GM12878 (cell line): ENCODE data around the gene NOL4L. TPM values are rescaled to one million over a fixed set of nuclear protein-coding genes. Genes with fewer than 3 reads are reported as not detected.
A peak's percentile ranks its signal among the peaks of the same experiment; 100 is the strongest.

Source experiments
- ATAC-seq: fragments of 200-7000 bp; cut with Tn5 transposase; 3 replicates; pipeline ENCODE4 v1.9.1; 2020; ENCODE audit warnings: mild to moderate bottlenecking, moderate library complexity
- BruUV-seq: library from RNA; stranded (reverse); fragments of 400-500 nt; replicated peaks from 2 replicates; lab custom pipeline; 2021; lab: Mats Ljungman, UMichigan
- CTCF ChIA-PET: fragments of 300-600 bp; sonication (Branson Sonifier 250); formaldehyde crosslinking; extraction: SDS; loops from one replicate; lab custom pipeline; 2021; ENCODE audit warnings: inconsistent platforms; lab: Yijun Ruan, JAX
- POLR2A ChIA-PET: fragments of 350-600 bp; formaldehyde crosslinking; extraction: SDS; loops from one replicate; lab custom pipeline; 2021; ENCODE audit warnings: inconsistent platforms; lab: Charles Lee
- RAD21 ChIA-PET: fragments of 300-600 bp; sonication (Branson Sonifier 250); formaldehyde crosslinking; loops from one replicate; lab custom pipeline; 2023; ENCODE audit warnings: antibody characterized with exemption; ENCODE audit not compliant: unreplicated experiment; lab: Charles Lee
- SMC1A ChIA-PET: fragments of 300-600 bp; sonication (Branson Sonifier 250); formaldehyde crosslinking; loops from one replicate; lab custom pipeline; 2023; ENCODE audit not compliant: unreplicated experiment, uncharacterized antibody; lab: Charles Lee
- DNase-seq: peaks from one replicate; pipeline ENCODE4 v3.0.0-alpha.2; 2011; ENCODE audit warnings: low read depth, low spot score
- FAIRE-seq: peaks from 3 replicates; lab custom pipeline; 2011; peaks lifted over from hg19 to GRCh38; lab: Jason Lieb, UNC
- H2AFZ ChIP-seq: 2 replicates; pipeline ENCODE4 v1.6.0; 2011; ENCODE audit warnings: low read depth, low read length, control low read depth; ENCODE audit not compliant: control insufficient read depth
- H3K27ac ChIP-seq: 2 replicates; pipeline ENCODE4 v1.5.1; 2011; ENCODE audit warnings: control low read depth; ENCODE audit not compliant: control insufficient read depth, insufficient read depth
- H3K27me3 ChIP-seq, 2 experiments: replicated peaks in 1 of 2; 2 replicates each; pipeline versions ENCODE4 v1.6.0 to v1.6.1; 2011; ENCODE audit warnings: low read length in 1 of 2; ENCODE audit not compliant: control insufficient read depth in 2 of 2, insufficient read depth in 2 of 2
- H3K36me3 ChIP-seq, 2 experiments: 2 replicates each; pipeline ENCODE4 v1.5.1; 2011; ENCODE audit warnings: low read length in 1 of 2; ENCODE audit not compliant: control insufficient read depth in 2 of 2, insufficient read depth in 2 of 2
- H3K4me1 ChIP-seq: 2 replicates; pipeline ENCODE4 v1.6.1; 2011; ENCODE audit warnings: mild to moderate bottlenecking, low read length, moderate library complexity, mixed read lengths; ENCODE audit not compliant: control insufficient read depth, insufficient read depth
- H3K4me2 ChIP-seq: 2 replicates; pipeline ENCODE4 v1.6.0; 2011; ENCODE audit warnings: control low read depth; ENCODE audit not compliant: control insufficient read depth, insufficient read depth
- H3K4me3 ChIP-seq: fragments of 200-600 bp; sonication (generic); 2 replicates; pipeline ENCODE4 v1.5.1; 2016
- H3K79me2 ChIP-seq: 2 replicates; pipeline ENCODE4 v1.6.0; 2011; ENCODE audit warnings: low read length; ENCODE audit not compliant: control insufficient read depth, insufficient read depth
- H3K9ac ChIP-seq: 2 replicates; pipeline ENCODE4 v1.8.0; 2011; ENCODE audit warnings: low read length, control low read depth, mixed read lengths; ENCODE audit not compliant: control insufficient read depth, insufficient read depth
- H3K9me3 ChIP-seq: replicated peaks from 3 replicates; pipeline ENCODE4 v1.5.1; 2011; ENCODE audit warnings: mild to moderate bottlenecking, low read length; ENCODE audit not compliant: control insufficient read depth, insufficient read depth
- H4K20me1 ChIP-seq: 2 replicates; pipeline ENCODE4 v1.6.0; 2011; ENCODE audit not compliant: control insufficient read depth, insufficient read depth
- BHLHE40 ChIP-seq, 2 experiments: fragments of 450-650 bp in 1 of 2; IDR thresholded peaks; 2 replicates each; pipeline ENCODE4 v1.6.1; 2011 to 2017; ENCODE audit warnings: low read depth in 2 of 2, borderline replicate concordance in 1 of 2, improper control_type of control experiment in 1 of 2, low read length in 1 of 2, mild to moderate bottlenecking in 1 of 2
- CHD4 ChIP-seq: fragments of 200-600 bp; sonication (generic); IDR thresholded peaks from 2 replicates; pipeline ENCODE4 v1.6.1; 2016; ENCODE audit warnings: mild to moderate bottlenecking
- HDAC6 ChIP-seq: fragments of 200-600 bp; sonication (generic); IDR thresholded peaks from one replicate; pipeline ENCODE4 v1.8.0; 2017; ENCODE audit warnings: antibody characterized with exemption; ENCODE audit not compliant: unreplicated experiment
- MAX ChIP-seq: IDR thresholded peaks from 2 replicates; pipeline ENCODE4 v1.6.1; 2012; ENCODE audit warnings: low read depth, low read length, improper control_type of control experiment
- NR2C1 ChIP-seq: fragments of 450-650 bp; IDR thresholded peaks from 2 replicates; pipeline ENCODE4 v1.6.1; 2017; ENCODE audit warnings: antibody characterized with exemption, mild to moderate bottlenecking, moderate library complexity
- POLR2AphosphoS2 ChIP-seq: IDR thresholded peaks from 2 replicates; pipeline ENCODE4 v1.6.1; 2011; ENCODE audit warnings: low read depth, mild to moderate bottlenecking, low read length, improper control_type of control experiment, moderate library complexity
- POLR2AphosphoS5 ChIP-seq: IDR thresholded peaks from 2 replicates; pipeline ENCODE4 v1.6.1; 2011; ENCODE audit warnings: mild to moderate bottlenecking, low read length, inconsistent platforms
- POU2F2 ChIP-seq: IDR thresholded peaks from 3 replicates; pipeline ENCODE4 v1.6.1; 2011; ENCODE audit warnings: low read depth, mild to moderate bottlenecking, low read length, borderline replicate concordance
- RCOR1 ChIP-seq: conservative IDR thresholded peaks from 2 replicates; pipeline ENCODE4 v1.6.1; 2012; ENCODE audit warnings: low read depth, low read length, improper control_type of control experiment
- RFX5 ChIP-seq: IDR thresholded peaks from 2 replicates; pipeline ENCODE4 v1.6.1; 2011; ENCODE audit warnings: low read depth, low read length, improper control_type of control experiment
- SIN3A ChIP-seq: IDR thresholded peaks from 2 replicates; pipeline ENCODE4 v1.6.1; 2012; ENCODE audit warnings: low read depth, low read length, improper control_type of control experiment
- SMC3 ChIP-seq: IDR thresholded peaks from 2 replicates; pipeline ENCODE4 v1.6.1; 2011; ENCODE audit warnings: low read length, improper control_type of control experiment, borderline replicate concordance
- SREBF1 ChIP-seq: IDR thresholded peaks from 2 replicates; pipeline ENCODE4 v1.6.1; 2012; ENCODE audit warnings: mild to moderate bottlenecking, low read length
- TBL1XR1 ChIP-seq: IDR thresholded peaks from 2 replicates; pipeline ENCODE4 v1.6.1; 2012; ENCODE audit warnings: low read depth, low read length, improper control_type of control experiment
- WRNIP1 ChIP-seq: IDR thresholded peaks from 2 replicates; pipeline ENCODE4 v1.6.1; 2011; ENCODE audit warnings: low read depth, low read length, improper control_type of control experiment, borderline replicate concordance
- ZBTB40 ChIP-seq: fragments of 450-650 bp; IDR thresholded peaks from 2 replicates; pipeline ENCODE4 v1.6.1; 2016; ENCODE audit warnings: mild to moderate bottlenecking, moderate library complexity, borderline replicate concordance
- WGBS: methylation state at CpG from one replicate; pipeline ENCODE4 v1.1.6; 2016; ENCODE audit warnings: low lambda C conversion rate; ENCODE audit not compliant: insufficient replicate concordance, insufficient coverage; ENCODE audit errors: missing lambda C conversion rate; 5-methylcytosine and 5-hydroxymethylcytosine counted together
- in situ Hi-C: fragments of 300-500 bp; cut with MboI; formaldehyde crosslinking; loops from 9 replicates; pipeline ENCODE4 v1.14.3; 2018; ENCODE audit warnings: mixed read lengths
- intact Hi-C: fragments of 100-400 bp; cut with micrococcal nuclease; formaldehyde crosslinking; loops from one replicate; pipeline ENCODE4 v1.14.2; 2022; ENCODE audit not compliant: unreplicated experiment
- polyA plus RNA-seq, 11 experiments: library from polyadenylated mRNA; depleted of rRNA in 4 of 11; unstranded in 6 of 11; stranded (reverse) in 5 of 11; fragments of >200 nt; fragmentation: Nextera tagmentation in 4 of 11; fragmentation: Illumina TruSeq in 1 of 11; extraction: Ambion mirVana in 4 of 11; extraction: Trizol in 1 of 11; gene quantifications; 1 replicate in 1 of 11; 2 replicates in 10 of 11; pipeline versions ENCODE4 v1.2.1 to v1.2.3, GENCODE V29; 2011 to 2016; ENCODE audit warnings: inconsistent platforms in 2 of 11, missing spikeins in 2 of 11, low read depth in 1 of 11
- total RNA-seq, 4 experiments: library from RNA; depleted of rRNA in 3 of 4; stranded (reverse); fragments of >200 nt in 3 of 4; fragmentation: Illumina TruSeq in 1 of 4; extraction: Trizol in 1 of 4; gene quantifications; 2 replicates each; pipeline versions ENCODE4 v1.2.1 to v1.2.3, GENCODE V29; 2013 to 2021

Gene NOL4L
- total and polyA plus RNA-seq, 10 of the 15 experiments (the other 5 are each of a cell fraction or from before 2014, with no cell fraction given): 2.3 to 24.0 (median 8.0) TPM

GRCh38 chr20:32521780-32522525, 63.2 kb downstream of the NOL4L start:
- ChIA-PET SMC1A (interaction anchor here (0.9 to 12.2 kb wide), 12 partner anchors 16 to 257 kb away, joined by 3 to 248 read pairs (median 5); partner anchors contain the start of gene C20orf203), RAD21 (interaction anchor here (0.8 to 9.1 kb wide), 17 partner anchors 12 to 431 kb away, joined by 3 to 186 read pairs (median 4); partner anchors contain the start of gene C20orf203), POLR2A (interaction anchor here (0.7 to 2.4 kb wide), 3 partner anchors 106 to 150 kb away, joined by 3 to 16 read pairs (median 6); no protein-coding TSS in a partner anchor), CTCF (interaction anchor here (0.7 to 8.3 kb wide), 20 partner anchors 9 to 365 kb away, joined by 3 to 264 read pairs (median 4); partner anchors contain the start of gene C20orf203)
- DNase-seq: no peak
- intact Hi-C loops (loop anchor here (1.0 to 5.0 kb wide), 2 partner anchors 131 to 255 kb away; no protein-coding TSS in a partner anchor), in situ Hi-C loops (no loop called here)
- Histone ChIP-seq H3K36me3 (peaks cover 0 to 2% of the 10 kb centered on the region in 2 experiments; a peak in 3 of 4 replicates), H3K9ac (no peak overlapping the region), H3K9me3 (no peaks in the 10 kb centered on the region), H3K4me3 (no peak overlapping the region), H4K20me1 (no peaks in the 10 kb centered on the region), H3K4me2 (no peak overlapping the region), H3K4me1 (peaks cover 20% of the 10 kb centered on the region), H2AFZ (no peak overlapping the region), H3K79me2 (no peaks in the 10 kb centered on the region), H3K27ac (no peak overlapping the region), H3K27me3 (no peaks in the 10 kb centered on the region)
- WGBS: 16% methylated on average over 14 of the region's 15 CpGs
- no TSS peak for BruUV-seq
- peak; percentile 87 for ATAC-seq
- no peak for FAIRE-seq
- TF ChIP-seq POU2F2 (0 out of 3 replicates have a peak, but pooled peaks have one; percentile 42), BHLHE40 (IDR thresholded peaks at IDR 0.05; ENCODE audit: borderline replicate concordance in 1 of 2, low read depth in 2 of 2, low read length in 1 of 2) (no peak), WRNIP1 (no peak), NR2C1 (no peak), ZBTB40 (no peak), MAX (peak; percentile 25; the same call in 1 of the 2 replicates), RFX5 (peak; percentile 33; the same call in 1 of the 2 replicates), SMC3 (peak; percentile 97), POLR2AphosphoS2 (no peak), CHD4 (no peak), TBL1XR1 (no peak), SREBF1 (no peak), HDAC6 (no peak), SIN3A (no peak), POLR2AphosphoS5 (no peak), RCOR1 (no peak)
